Measurements from ENCODE around the gene PSMG2. TPM values are rescaled to one million over a fixed set of nuclear protein-coding genes. Genes with fewer than 3 reads are reported as not detected.

The PSMG2 gene
- total and polyA plus RNA-seq, 2 of the 13 experiments (the other 11 are each of a cell fraction or from before 2014, with no cell fraction given): 53.4 to 94.8 TPM

DNA sequence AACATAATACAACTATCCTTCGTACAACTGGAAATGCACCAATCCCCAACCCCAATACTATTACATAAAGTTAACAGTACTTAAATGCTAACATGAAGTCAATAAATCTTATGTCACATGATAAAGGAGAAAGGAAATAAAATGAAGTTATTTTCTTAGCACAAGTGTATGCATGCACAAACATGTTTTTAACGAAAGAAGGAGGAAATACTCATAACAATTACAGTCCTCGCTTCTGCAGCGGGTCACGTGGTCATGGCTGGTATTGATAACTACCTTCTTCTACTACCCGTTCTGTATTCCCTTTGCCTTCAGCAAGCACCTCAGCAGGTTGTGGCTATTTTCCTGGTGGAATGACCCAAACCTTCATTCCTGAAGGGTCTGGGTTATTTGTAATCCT lies 51.7 kb downstream of the PSMG2 start:
- FAIRE-seq (no peak), DNase-seq (ENCODE audit: low spot score) (no peak)

More for the DNA sequence above, 51.7 kb downstream of the PSMG2 start:
- POLR2A ChIA-PET: no interaction called here
- Histone ChIP-seq H3K27me3 (ENCODE audit: control insufficient read depth in 1 of 2, insufficient read depth in 2 of 2, low read length in 2 of 2) (no peaks in the 10 kb centered on the region), H3K4me2 (ENCODE audit: low read depth, low read length) (no peak overlapping the region), H3K9ac (ENCODE audit: insufficient read depth, low read depth, low read length) (no peak overlapping the region), H3K9me3 (ENCODE audit: low read length) (no peaks in the 10 kb centered on the region), H3K36me3 (replicated peaks in 1 of 2; ENCODE audit: control insufficient read depth in 1 of 2, insufficient read depth in 2 of 2, low read length in 2 of 2) (no peaks in the 10 kb centered on the region), H4K20me1 (ENCODE audit: insufficient read depth, low read length) (no peaks in the 10 kb centered on the region), H3K79me2 (ENCODE audit: insufficient read depth, low read length) (no peaks in the 10 kb centered on the region), H3K4me3 (replicated peaks in 1 of 3; ENCODE audit: insufficient read depth in 1 of 3, low read depth in 2 of 3, low read length in 3 of 3) (no peak overlapping the region), H2AFZ (ENCODE audit: low read length) (no peak overlapping the region), H3K27ac (ENCODE audit: extremely low read length, insufficient read depth, low read length) (no peak overlapping the region), H3K4me1 (ENCODE audit: insufficient read depth, low read length) (peaks cover 14% of the 10 kb centered on the region)
- no peak for ATAC-seq
- intact Hi-C loops (cut with micrococcal nuclease; ENCODE audit: unreplicated experiment): no loop called here
- TF ChIP-seq TP53 (CRISPR knock-in tag; conservative IDR thresholded peaks at IDR 0.05): no peak
- no peak for TF ChIP-seq PRMT3 (CRISPR knock-in tag; IDR thresholded peaks at IDR 0.05; ENCODE audit: borderline replicate concordance, low read depth)
- no peak for TF ChIP-seq ZNF609 (CRISPR knock-in tag; IDR thresholded peaks at IDR 0.05; ENCODE audit: borderline replicate concordance)
- TF ChIP-seq ZNF33B (CRISPR knock-in tag; IDR thresholded peaks at IDR 0.05): no peak
- no peak for TF ChIP-seq NFE2 (CRISPR knock-in tag; IDR thresholded peaks at IDR 0.05)
- TF ChIP-seq, protein P1, sequence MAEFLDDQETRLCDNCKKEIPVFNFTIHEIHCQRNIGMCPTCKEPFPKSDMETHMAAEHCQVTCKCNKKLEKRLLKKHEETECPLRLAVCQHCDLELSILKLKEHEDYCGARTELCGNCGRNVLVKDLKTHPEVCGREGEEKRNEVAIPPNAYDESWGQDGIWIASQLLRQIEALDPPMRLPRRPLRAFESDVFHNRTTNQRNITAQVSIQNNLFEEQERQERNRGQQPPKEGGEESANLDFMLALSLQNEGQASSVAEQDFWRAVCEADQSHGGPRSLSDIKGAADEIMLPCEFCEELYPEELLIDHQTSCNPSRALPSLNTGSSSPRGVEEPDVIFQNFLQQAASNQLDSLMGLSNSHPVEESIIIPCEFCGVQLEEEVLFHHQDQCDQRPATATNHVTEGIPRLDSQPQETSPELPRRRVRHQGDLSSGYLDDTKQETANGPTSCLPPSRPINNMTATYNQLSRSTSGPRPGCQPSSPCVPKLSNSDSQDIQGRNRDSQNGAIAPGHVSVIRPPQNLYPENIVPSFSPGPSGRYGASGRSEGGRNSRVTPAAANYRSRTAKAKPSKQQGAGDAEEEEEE (CRISPR knock-in tag; IDR thresholded peaks at IDR 0.05; ENCODE audit: borderline replicate concordance): no peak
- TF ChIP-seq MYC (CRISPR knock-in tag; IDR thresholded peaks at IDR 0.05; ENCODE audit: borderline replicate concordance): no peak
- no peak for TF ChIP-seq CENPBD1 (CRISPR knock-in tag; IDR thresholded peaks at IDR 0.05; ENCODE audit: borderline replicate concordance, low read depth)
- no peak for TF ChIP-seq MTF2 (CRISPR knock-in tag; IDR thresholded peaks at IDR 0.05; ENCODE audit: borderline replicate concordance)
- TF ChIP-seq ZNF234 (CRISPR knock-in tag; conservative IDR thresholded peaks at IDR 0.05): no peak
- TF ChIP-seq HMGA1 (CRISPR knock-in tag; conservative IDR thresholded peaks at IDR 0.05): no peak
- BruUV-seq (replicated peaks): no TSS peak
- CTCF ChIA-PET (ENCODE audit: low intra/inter-chr PET ratio, low total read pairs): no interaction called here
- in situ Hi-C loops (cut with HindIII; ENCODE audit: extremely low pct_ligation_motif_present, low pct_unique_long_range_greater_than_20kb): no loop called here
- WGBS (ENCODE audit: low lambda C conversion rate): 65% methylated on average over 6 of the region's 6 CpGs

Data from HepG2 (cell line).